HUDEP-2 (cell line): ENCODE results near the gene SMIM14.
"Not testable (repeated sequence)": the region's sequence is repeated elsewhere in the genome, so short reads cannot be mapped to it uniquely, and the experiment has no call there.

Source experiments
- DNase-seq, 76 experiments: peaks; one replicate each; lab custom pipeline; 2025; ENCODE audit not compliant: unreplicated experiment in 76 of 76; lab: John Stamatoyannopoulos, UW

Gene SMIM14

DNA sequence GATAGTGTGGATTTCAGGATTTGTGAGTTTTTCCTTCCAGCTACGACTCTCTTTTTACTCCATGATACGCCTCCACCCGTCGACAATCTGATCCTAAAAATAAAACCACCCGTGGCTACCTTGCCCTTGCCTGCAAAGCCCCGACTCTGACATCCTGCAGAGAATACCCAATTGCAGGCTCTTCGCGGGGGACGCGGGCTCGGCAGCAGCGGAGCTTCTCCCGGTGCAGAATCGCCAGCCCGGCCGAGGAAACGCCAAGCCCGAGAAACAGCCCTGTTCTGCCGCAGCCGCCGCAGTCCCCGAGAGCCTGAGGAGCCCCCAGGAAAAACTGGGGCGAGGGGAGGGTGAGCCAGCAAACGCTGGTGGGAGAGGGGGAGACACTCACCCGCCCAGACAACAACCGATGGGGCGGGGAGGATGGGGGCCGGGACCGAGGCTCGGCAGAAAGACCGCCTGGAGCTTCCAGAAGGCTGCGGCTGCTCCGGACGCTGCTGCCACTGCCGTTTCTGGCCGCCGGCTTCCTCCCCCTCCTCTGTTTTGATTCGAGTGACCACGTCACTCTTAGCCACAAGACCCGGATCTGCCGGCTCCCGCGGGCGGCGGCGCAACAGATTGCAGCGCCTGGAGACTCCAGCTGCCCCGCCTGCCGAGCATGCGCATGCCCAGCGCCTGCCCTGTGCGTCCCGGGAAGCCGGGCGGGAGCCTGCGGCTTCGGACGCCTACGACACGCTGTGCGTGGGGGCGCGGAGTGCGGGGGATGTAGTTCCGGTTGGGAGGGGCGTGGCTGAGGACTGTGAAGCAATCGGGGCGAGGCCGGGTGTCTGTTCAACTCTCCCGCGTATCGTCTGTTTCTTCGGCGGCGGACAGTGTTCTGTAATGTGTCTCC lies at the start of gene SMIM14:
Gene SMIM14 (minus strand): TSS at position 512 of the 886 bp plus-strand sequence. CDS start 33,720 bp downstream, outside the sequence.
- DNase-seq: peak in 75 of 76 experiments; percentile 22 to 93 (median 82)

DNA sequence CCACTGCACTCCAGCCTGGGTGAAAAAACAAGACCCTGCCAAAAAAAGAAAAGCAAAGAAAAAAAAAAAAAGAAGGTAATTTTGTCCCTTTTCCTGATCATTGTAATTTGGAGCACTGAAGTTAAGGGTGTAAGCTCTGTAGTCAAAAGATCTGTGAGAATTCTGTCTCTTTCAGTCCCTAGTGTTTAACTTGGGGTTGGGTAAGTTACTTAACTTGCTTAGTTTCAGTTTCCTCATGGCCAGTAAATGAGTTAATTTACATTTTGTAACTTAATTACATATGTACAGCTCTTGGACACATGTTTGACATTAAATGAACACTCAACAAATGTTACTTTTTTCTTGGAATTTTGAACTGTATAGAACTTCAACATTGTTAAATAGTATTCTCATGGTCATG lies 48.3 kb upstream of the SMIM14 start:
- no peak for DNase-seq

DNA sequence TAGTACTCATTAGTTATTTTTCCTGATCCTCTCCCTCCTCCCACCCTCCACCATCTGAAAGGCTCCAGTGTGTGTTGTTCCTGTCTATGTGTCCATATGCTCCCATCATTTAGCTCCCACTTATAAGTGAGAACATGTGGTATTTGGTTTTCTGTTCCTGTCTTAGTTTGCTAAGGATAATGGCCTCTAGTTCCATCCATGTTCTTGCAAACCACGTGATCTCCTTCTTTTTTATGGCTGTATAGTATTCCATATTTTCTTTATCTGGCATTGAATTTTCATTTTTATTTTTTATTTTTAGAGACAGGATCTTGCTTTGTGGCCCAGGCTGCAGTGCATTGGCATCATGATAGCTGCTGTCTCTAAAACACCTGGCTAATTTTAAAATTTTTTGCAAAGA lies 47.3 kb upstream of the SMIM14 start:
- DNase-seq: no peak

DNA sequence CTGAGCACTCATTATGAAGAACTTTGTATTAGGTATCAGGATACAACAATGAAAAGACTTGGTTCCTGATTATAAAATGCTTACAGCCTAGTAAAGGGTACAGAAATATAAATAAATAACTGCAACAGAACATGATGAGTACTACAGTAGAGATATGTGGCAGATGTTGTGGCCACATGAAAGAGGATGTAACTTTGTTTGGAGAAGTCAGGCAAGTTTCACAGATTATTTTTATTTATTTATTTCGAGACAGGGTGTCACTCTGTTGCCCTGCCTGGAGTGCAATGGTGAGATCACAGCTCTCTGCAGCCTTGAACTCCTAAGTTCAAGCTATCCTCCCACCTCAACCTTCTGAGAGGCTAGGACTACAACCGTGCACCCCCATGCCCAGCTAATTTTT lies 43.5 kb upstream of the SMIM14 start:
- DNase-seq: no peak

DNA sequence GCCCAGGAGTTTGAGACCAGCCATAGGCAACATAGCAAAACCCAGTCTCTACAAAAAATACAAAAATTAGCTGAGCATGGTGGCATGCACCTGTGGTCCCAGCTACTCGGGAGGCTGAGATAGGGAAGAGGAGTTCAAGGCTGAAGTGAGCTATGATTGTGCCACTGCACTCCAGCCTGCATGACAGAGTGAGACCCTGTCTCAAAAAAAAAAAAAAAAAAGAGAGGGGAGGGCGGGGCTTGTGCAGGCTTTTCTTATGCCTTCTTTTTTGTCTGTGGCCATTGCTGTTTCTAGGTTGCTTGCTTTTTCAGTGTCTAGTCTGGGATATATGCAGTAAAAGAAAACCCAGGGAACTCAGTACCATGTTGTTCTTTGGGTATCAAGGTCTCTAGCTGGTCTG lies 42.3 kb upstream of the SMIM14 start:
- not testable (repeated sequence) for DNase-seq

DNA sequence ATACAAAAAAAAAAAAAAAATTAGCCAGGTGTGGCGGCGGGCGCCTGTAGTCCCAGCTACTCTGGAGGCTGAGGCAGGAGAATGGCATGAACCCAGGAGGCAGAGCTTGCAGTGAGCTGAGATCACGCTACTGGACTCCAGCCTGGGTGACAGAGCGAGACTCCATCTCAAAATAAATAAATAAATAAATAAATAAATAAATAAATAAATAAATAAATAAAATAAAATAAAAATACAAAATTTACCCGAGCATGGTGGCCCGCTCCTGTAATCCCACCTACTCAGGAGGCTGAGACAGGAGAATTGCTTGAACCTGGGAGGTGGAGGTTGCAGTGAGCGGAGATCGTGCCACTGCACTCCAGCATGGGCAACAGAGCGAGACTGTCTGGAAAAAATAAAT lies 37.0 kb upstream of the SMIM14 start:
- DNase-seq: not testable (repeated sequence)

DNA sequence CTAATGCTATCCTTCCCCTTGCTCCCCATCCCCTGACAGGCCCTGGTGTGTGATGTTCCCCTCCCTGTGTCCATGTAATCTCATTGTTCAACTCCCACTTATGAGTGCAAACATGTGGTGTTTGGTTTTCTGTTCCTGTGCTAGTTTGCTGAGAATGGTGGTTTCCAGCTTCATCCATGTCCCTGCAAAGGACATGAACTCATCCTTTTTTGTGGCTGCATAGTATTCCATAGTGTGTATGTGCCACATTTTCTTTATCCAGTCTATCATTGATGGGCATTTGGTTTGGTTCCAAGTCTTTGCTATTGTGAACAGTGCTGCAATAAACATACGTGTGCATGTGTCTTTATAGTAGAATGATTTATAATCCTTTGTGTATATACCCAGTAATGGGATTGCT lies 31.6 kb upstream of the SMIM14 start:
- not testable (repeated sequence) for DNase-seq

DNA sequence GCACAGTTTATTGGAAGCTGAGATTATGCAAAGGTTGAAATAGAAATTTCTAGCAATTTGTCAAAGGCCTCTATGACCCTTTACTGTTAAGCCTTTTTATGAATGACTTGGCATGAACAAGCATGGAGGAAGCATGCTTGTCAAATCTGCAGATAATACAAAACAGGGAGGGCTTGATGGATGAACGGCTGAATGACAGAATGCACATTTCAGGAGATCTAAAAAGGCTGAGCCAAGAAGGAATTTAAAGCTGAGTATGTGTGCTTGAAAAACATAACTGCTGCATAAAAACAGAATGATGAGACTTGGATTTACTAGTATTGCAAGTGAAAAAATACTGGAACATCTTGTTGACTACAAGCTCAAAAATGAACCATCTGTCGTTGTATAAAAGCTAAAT lies 30.2 kb upstream of the SMIM14 start:
- no peak for DNase-seq

DNA sequence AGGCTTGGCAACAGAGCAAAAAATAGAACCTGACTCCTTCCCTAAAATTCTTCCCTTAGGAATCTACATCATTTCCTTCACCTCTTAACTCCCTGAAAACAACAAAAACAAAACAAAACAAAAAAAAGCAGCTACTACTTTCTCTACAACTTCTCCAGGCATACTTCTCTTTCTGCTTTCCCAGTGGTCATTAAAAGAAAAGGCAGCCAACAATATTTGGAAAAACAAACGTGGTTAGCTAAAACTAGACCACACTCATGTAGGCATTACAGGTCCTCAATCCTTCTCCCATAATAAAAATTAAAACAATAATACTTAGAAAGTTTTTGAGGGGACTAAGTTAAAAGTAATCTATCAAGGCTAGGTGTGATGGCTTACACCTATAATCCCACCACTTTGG lies 29.0 kb upstream of the SMIM14 start:
- DNase-seq: no peak

DNA sequence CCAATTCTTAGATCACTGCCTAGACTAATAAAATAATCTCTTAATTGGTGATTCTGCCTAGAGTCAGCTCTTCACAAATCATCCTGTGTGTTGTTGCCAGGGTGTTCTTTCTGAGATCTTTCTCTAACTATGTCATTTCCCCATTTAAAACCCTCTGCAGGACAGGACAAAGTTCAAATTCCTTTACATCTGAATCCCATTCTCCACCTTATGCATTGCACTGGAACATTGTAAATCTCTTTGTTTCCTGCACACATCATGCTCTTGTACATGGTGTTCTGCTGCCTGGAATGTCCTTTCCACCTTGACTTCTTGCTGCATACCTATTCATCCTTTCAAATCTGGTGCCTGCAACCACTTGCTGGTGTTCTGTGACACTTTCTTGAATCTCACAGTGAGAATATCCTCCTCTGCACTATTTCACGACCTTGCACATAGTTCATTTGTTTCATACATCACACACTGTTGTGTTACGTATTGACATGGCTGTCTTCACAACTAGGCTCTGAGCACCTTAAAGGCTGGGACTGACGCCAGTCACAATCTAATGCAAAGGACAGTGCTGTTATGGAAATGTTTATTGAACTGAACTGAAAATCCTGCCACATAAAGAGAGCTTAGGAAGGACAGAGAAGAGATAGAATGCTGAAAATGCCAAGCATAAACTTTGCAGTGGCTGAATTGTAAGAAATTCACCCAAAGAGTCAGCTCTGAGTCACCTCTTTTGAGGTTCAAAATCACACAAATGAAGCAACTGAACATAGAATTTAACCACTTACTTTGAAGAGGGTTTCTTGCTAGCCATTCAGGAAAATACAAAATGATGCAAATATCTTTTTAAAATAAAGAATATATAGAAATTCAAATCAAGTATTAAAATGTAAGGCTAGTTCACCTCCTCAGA lies 26.4 kb upstream of the SMIM14 start:
- no peak for DNase-seq

DNA sequence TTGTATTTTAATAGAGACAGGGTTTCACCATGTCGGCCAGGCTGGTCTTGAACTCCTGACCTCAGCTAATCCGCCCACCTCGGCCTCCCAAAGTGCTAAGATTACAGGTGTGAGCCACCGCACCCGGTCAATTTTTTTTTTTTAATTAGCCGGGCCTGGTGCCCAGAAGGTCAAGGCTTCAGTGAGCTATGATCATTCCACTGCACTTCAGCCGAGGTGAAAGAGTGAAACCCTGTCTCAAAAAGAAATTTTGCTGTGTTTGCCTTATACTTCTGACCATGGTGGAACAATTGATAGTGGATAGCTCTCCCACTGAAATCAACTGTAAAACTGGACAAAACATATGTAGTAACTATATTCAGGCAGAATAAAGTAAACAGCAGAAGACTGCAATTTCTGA lies 24.0 kb upstream of the SMIM14 start:
- DNase-seq: no peak

DNA sequence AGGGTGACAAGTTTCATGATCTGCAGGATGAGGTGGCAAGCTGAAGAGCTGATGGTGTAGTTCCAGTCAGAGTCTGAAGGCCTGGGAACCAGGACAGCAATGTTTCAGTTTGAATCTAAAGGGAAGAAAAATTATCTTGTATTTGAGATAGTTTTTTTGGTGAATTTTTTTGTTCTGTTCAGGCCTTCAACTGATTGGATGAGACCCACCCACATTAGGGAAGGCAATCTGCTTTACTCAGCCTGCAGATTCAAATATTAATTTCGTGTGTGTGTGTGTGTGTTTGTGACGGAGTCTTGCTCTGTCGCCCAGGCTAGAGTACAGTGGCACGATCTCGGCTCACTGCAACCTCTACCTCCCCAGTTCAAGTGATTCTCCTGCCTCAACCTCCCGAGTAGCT lies 22.1 kb upstream of the SMIM14 start:
- no peak for DNase-seq

DNA sequence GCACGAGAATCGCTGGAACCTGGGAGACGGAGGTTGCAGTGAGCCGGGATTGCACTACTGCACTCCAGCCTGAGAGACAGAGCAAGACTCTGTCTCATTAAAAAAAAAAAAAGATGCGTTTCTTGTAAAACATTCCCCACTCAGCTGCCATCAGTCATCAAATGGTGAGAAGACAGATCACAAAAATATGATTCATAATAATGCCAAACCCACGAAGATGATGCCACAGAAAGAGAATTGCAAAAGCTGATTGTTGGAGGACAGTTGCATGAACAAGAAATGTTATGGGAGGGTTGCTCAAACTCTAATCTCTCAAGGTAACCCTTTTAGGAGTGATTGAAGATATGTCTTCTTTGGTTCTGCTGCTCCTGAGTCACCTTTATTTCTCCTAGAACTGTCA lies 21.4 kb upstream of the SMIM14 start:
- DNase-seq: no peak

DNA sequence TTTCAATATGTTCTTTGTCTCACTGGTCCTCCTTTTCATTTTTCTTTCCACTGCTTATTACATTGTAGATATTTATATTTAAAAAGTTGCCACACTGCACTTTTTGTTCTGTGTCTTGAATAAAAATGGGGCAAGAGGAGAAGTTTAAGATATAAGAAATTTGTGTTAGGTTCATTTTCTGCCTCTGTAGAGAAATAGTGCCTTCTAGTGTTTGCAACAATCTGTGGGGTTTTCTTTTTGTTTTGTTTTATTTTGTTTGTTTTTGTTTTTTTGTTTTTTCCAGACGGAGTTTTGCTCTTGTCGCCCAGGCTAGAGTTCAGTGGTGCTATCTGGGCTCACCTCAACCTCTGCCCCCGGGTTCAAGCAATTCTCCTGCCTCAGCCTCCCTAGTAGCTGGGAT lies 20.1 kb upstream of the SMIM14 start:
- DNase-seq: no peak

DNA sequence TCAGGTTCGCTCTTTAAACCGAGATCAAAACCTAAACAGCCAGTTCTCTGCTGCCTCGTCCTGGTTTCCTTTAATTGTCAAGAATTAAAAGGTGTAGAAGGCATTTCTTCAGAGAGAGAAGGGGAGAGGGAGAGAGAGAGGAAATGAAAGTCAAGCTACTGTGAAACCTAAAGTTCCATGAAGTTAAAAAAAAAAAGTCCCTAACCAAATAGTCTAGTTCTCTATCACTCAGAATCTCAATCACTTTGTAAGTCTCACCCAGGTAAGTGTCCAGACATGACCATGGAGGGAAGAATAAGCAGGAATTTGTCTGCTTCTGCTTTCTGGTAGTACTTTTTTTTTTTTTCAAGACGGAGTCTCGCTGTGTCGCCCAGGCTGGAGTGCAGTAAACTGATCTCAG lies 18.8 kb upstream of the SMIM14 start:
- DNase-seq: no peak

DNA sequence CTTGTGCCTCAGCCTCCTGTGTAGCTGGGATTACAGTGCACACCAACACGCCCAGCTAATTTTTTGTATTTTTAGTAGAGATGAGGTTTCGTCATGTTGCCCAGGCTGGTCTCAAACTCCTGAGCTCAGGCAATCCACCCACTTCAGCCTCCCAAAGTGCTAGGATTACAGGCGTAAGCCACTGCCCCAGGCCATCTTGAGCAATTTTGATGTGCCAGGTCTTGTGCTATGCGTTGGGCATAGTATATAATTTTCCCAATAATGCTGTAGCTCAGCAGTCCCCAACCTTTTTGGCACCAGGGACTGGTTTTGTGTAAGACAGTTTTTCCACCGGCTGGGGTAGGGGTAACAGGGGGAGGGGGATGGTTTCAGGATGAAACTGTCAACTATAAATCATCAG lies 18.0 kb upstream of the SMIM14 start:
- DNase-seq: not testable (repeated sequence)

DNA sequence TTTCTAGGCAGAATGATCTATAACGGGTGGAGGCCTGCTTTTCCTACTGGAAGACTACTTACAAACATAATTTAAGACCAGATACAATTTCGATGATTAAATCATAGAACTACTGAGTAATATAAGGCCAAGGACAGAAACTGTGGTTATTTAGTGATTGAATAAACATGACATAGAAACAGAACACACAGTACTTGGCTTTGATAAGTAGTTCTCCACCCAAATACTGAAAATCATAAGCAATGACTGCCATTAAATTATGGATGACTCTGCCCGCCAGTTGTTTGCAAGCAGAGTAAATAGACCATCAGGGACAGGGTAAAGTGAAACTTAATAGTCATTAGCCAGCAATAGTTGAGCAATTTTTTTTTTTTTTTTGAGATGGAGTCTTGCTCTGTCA lies 17.2 kb upstream of the SMIM14 start:
- DNase-seq: no peak

DNA sequence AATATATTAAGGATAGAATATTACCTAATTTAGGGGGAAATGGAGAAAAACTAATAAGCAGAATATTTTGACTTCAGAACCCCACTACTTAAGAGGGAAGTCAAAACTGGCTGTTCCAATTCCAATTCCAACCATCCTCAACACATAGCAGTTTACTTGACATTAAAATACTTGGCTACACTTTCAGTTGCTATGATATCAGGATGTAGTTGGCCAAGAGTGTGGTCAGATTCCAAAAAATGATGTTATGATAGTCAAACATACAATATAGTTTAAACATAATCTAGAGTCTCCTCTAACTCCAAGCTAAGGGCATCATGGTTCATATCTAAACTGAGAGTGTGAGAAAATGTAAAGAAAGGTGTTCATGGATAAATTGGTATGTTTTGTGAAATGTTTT lies 16.5 kb upstream of the SMIM14 start:
- DNase-seq: no peak

DNA sequence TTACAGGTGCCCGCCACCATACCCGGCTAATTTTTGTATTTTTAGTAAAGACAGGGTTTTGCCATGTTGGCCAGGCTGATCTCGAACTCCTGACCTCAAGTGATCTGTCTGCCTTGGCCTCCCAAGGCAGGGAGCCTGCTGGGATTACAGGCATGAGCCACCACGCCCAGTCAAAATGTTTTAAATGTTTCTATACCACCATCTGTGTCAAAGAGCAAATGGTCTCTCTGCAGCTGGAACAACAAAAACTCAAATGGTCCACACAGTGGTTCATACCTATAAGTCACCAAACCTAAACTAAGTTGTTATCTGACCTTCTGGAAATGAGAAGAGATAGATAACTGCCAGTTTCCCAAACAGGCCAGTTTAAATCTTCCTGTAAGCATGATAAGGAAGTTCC lies 12.9 kb upstream of the SMIM14 start:
- not testable (repeated sequence) for DNase-seq

DNA sequence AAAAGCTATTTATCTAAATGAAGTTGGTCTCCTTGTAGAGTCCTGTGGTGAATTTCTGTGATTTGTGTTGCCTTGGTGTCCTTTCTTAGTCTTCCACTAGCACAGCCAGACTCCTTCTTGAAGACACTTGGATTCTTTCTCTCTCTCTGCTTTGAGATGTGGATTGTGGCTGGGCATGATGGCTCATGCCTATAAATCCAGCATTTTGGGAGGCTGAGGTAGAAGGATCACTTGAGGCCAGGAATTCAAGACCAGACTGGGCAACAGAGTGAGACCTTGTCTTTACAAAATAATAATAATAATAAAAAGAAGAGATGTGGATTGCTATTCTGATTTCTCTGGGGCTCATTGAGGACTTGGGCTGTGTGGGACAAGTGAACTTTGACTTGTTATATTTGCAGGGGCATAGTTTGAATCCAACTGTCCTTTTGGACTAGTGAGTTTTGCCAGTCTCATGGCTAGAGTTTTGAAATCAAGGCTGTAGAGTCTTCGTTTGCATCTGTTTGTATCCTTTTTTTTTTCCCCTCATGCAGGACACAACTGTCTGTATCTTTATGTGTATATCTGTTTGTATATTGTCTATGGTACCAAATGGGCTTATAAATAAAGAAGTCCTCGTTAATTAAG lies 11.1 kb upstream of the SMIM14 start:
- no peak for DNase-seq
